Liver (tissue), 9 donors: ENCODE results near the gene MTG1. TPM values are rescaled to one million over a fixed set of nuclear protein-coding genes. Genes with fewer than 3 reads are reported as not detected.

Experiments used
- DNase-seq: peaks from one replicate; pipeline ENCODE4 v3.0.0-alpha.2; 2017; ENCODE audit warnings: low spot score
- H3K27ac ChIP-seq, 2 donors: one replicate each; pipeline ENCODE4 v1.7.0; 2013; ENCODE audit warnings: inconsistent platforms in 2 of 2, low read length in 2 of 2, control low read depth in 1 of 2, low read depth in 1 of 2, mild to moderate bottlenecking in 1 of 2
- H3K27me3 ChIP-seq, 4 donors: one replicate each; pipeline versions ENCODE4 v1.6.1 to v1.7.0; 2013; ENCODE audit warnings: low read length in 3 of 4, inconsistent platforms in 1 of 4, mild to moderate bottlenecking in 1 of 4, moderate library complexity in 1 of 4; ENCODE audit not compliant: control insufficient read depth in 4 of 4, insufficient read depth in 4 of 4
- H3K36me3 ChIP-seq, 4 donors: one replicate each; pipeline versions ENCODE4 v1.6.1 to v1.7.0; 2013; ENCODE audit warnings: low read length in 3 of 4, mild to moderate bottlenecking in 3 of 4, low read depth in 1 of 4, moderate library complexity in 1 of 4; ENCODE audit not compliant: control insufficient read depth in 4 of 4, insufficient read depth in 3 of 4
- H3K4me1 ChIP-seq, 4 donors: one replicate each; pipeline versions ENCODE4 v1.6.1 to v1.7.0; 2013; ENCODE audit warnings: low read length in 3 of 4, mild to moderate bottlenecking in 3 of 4, moderate library complexity in 1 of 4; ENCODE audit not compliant: control insufficient read depth in 4 of 4, insufficient read depth in 4 of 4
- H3K4me3 ChIP-seq, 3 donors: one replicate each; pipeline versions ENCODE4 v1.6.1 to v1.7.0; 2013; ENCODE audit warnings: low read length in 3 of 3, control low read depth in 1 of 3, low read depth in 1 of 3, mild to moderate bottlenecking in 1 of 3
- H3K9ac ChIP-seq, 2 donors: one replicate each; pipeline ENCODE4 v1.7.0; 2013; ENCODE audit warnings: low read length in 2 of 2, mild to moderate bottlenecking in 2 of 2, moderate library complexity in 2 of 2, control low read depth in 1 of 2, low read depth in 1 of 2
- H3K9me3 ChIP-seq, 4 donors: one replicate each; pipeline versions ENCODE4 v1.6.1 to v1.7.0; 2013; ENCODE audit warnings: low read length in 3 of 4; ENCODE audit not compliant: control insufficient read depth in 4 of 4
- CTCF ChIP-seq: fragments of 150-350 bp; IDR thresholded peaks from 2 replicates; pipeline ENCODE4 v1.5.1; 2017; ENCODE audit warnings: improper control_type of control experiment, low read depth, low read length; ENCODE audit not compliant: missing input control
- EGR1 ChIP-seq, 2 donors: IDR thresholded peaks; 2 replicates each; pipeline ENCODE4 v1.6.1; 2016 to 2018; ENCODE audit warnings: antibody characterized with exemption in 2 of 2, low read depth in 2 of 2
- FOXA1 ChIP-seq: IDR thresholded peaks from 2 replicates; pipeline ENCODE4 v1.6.1; 2016; ENCODE audit warnings: antibody characterized with exemption
- FOXA2 ChIP-seq: IDR thresholded peaks from 2 replicates; pipeline ENCODE4 v1.6.1; 2016; ENCODE audit warnings: antibody characterized with exemption
- GABPA ChIP-seq, 2 donors: IDR thresholded peaks in 1 of 2; conservative IDR thresholded peaks in 1 of 2; 2 replicates each; pipeline ENCODE4 v1.6.1; 2016; ENCODE audit warnings: antibody characterized with exemption in 2 of 2, mild to moderate bottlenecking in 1 of 2, moderate library complexity in 1 of 2
- HNF4A ChIP-seq, 2 donors: conservative IDR thresholded peaks; 2 replicates each; pipeline ENCODE4 v1.6.1; 2016; ENCODE audit warnings: antibody characterized with exemption in 2 of 2, mild to moderate bottlenecking in 2 of 2
- JUND ChIP-seq, 2 donors: IDR thresholded peaks; 2 replicates each; pipeline ENCODE4 v1.6.1; 2016; ENCODE audit warnings: antibody characterized with exemption in 2 of 2
- NR2F2 ChIP-seq: IDR thresholded peaks from 2 replicates; pipeline ENCODE4 v1.6.1; 2016; ENCODE audit warnings: antibody characterized with exemption
- RAD21 ChIP-seq, 2 donors: IDR thresholded peaks; 2 replicates each; pipeline ENCODE4 v1.6.1; 2016; ENCODE audit warnings: antibody characterized with exemption in 2 of 2, mild to moderate bottlenecking in 2 of 2
- REST ChIP-seq: IDR thresholded peaks from 2 replicates; pipeline ENCODE4 v1.6.1; 2016; ENCODE audit warnings: antibody characterized with exemption, mild to moderate bottlenecking
- RXRA ChIP-seq, 2 donors: IDR thresholded peaks; 2 replicates each; pipeline ENCODE4 v1.6.1; 2017 to 2018; ENCODE audit warnings: antibody characterized with exemption in 2 of 2, mild to moderate bottlenecking in 1 of 2
- SP1 ChIP-seq: IDR thresholded peaks from 2 replicates; pipeline ENCODE4 v1.6.1; 2018; ENCODE audit warnings: antibody characterized with exemption, mild to moderate bottlenecking
- YY1 ChIP-seq: IDR thresholded peaks from 2 replicates; pipeline ENCODE4 v1.6.1; 2016; ENCODE audit warnings: antibody characterized with exemption, mild to moderate bottlenecking
- WGBS: extraction: QIAGEN DNeasy Blood & Tissue Kit; methylation state at CpG from one replicate; pipeline ENCODE4 v1.1.7; 2013; 5-methylcytosine and 5-hydroxymethylcytosine counted together
- polyA plus RNA-seq, 2 donors: library from polyadenylated mRNA; stranded (reverse) in 1 of 2; unstranded in 1 of 2; fragments of 200-250 nt in 1 of 2; fragments of >200 nt in 1 of 2; fragmentation: Nextera tagmentation in 1 of 2; extraction: Ambion mirVana in 1 of 2; gene quantifications; one replicate each; pipeline versions ENCODE4 v1.2.1 to v1.2.3, GENCODE V29; 2013 to 2015
- total RNA-seq, 2 donors: library from RNA; depleted of rRNA; stranded (reverse); fragments of >200 nt; gene quantifications; one replicate each; pipeline ENCODE4 v1.2.3, GENCODE V29; 2014
- donor health status: healthy.
- donor health status: healthy.
- donor health status: healthy.
- donor health status: healthy.
- donor health status: healthy.

The MTG1 gene
- total and polyA plus RNA-seq, 4 donors, result 19.4 to 70.6 (median 38.2) TPM

- Histone ChIP-seq H3K36me3 (no peaks in the 10 kb centered on the region), H3K27me3 (no peaks in the 10 kb centered on the region), H3K9ac (no peak overlapping the region), H3K9me3 (no peaks in the 10 kb centered on the region), H3K4me1 (peaks cover 0 to 7% (median 0%) of the 10 kb centered on the region in 4 donors), H3K4me3 (no peak overlapping the region), H3K27ac (no peak overlapping the region)
- no peak for DNase-seq
- TF ChIP-seq HNF4A (conservative IDR thresholded peaks at IDR 0.05), result no peak
- no peak for TF ChIP-seq YY1
- no peak for TF ChIP-seq FOXA1
- no peak for TF ChIP-seq EGR1 (IDR thresholded peaks at IDR 0.05; ENCODE audit: low read depth in 2 of 2)
- no peak for TF ChIP-seq RAD21 (IDR thresholded peaks at IDR 0.05)
- TF ChIP-seq NR2F2, result no peak
- TF ChIP-seq FOXA2, result no peak
- TF ChIP-seq GABPA (IDR thresholded peaks at IDR 0.05 in 1 of 2, conservative IDR thresholded peaks at IDR 0.05 in 1 of 2), result no peak
- WGBS, result 93% methylated on average over 40 of the region's 40 CpGs
Measured at GRCh38 chr10:133458021-133458709, 64.2 kb downstream of the MTG1 start.

- H3K36me3 ChIP-seq, result no peaks in the 10 kb centered on the region
- 87% methylated on average over 21 of the region's 21 CpGs for WGBS
- no peak overlapping the region for H3K27ac ChIP-seq
- H3K4me1 ChIP-seq, result peaks cover 0 to 7% (median 0%) of the 10 kb centered on the region in 4 donors
- DNase-seq, result no peak
- no peaks in the 10 kb centered on the region for H3K27me3 ChIP-seq
- no peak overlapping the region for H3K9ac ChIP-seq
- no peak for TF ChIP-seq REST
- TF ChIP-seq GABPA (IDR thresholded peaks at IDR 0.05 in 1 of 2, conservative IDR thresholded peaks at IDR 0.05 in 1 of 2), result no peak
- H3K4me3 ChIP-seq, result no peak overlapping the region
- no peaks in the 10 kb centered on the region for H3K9me3 ChIP-seq
Measured at GRCh38 chr10:133458710-133459453, 64.9 kb downstream of the MTG1 start.

- H3K9me3 ChIP-seq, result no peaks in the 10 kb centered on the region
- TF ChIP-seq RXRA (IDR thresholded peaks at IDR 0.05), result no peak
- TF ChIP-seq GABPA (IDR thresholded peaks at IDR 0.05 in 1 of 2, conservative IDR thresholded peaks at IDR 0.05 in 1 of 2), result no peak
- TF ChIP-seq CTCF, result no peak
- no peak for TF ChIP-seq FOXA1
- TF ChIP-seq EGR1 (IDR thresholded peaks at IDR 0.05; ENCODE audit: low read depth in 2 of 2), result no peak
- TF ChIP-seq HNF4A (conservative IDR thresholded peaks at IDR 0.05), result no peak
- no peak for TF ChIP-seq YY1
- TF ChIP-seq SP1, result no peak
- TF ChIP-seq JUND (IDR thresholded peaks at IDR 0.05), result no peak
- H3K36me3 ChIP-seq, result no peaks in the 10 kb centered on the region
- no peaks in the 10 kb centered on the region for H3K27me3 ChIP-seq
- no peak overlapping the region for H3K4me3 ChIP-seq
- peaks cover 0 to 7% (median 0%) of the 10 kb centered on the region in 4 donors for H3K4me1 ChIP-seq
- H3K27ac ChIP-seq, result no peak overlapping the region
- WGBS, result 64% methylated on average over 81 of the region's 81 CpGs
- no peak overlapping the region for H3K9ac ChIP-seq
- DNase-seq, result no peak
Measured at GRCh38 chr10:133459454-133460207, 65.7 kb downstream of the MTG1 start.
